Measurements from ENCODE around the gene DPP7.
A peak's percentile ranks its signal among the peaks of the same experiment; 100 is the strongest.

DPP7 gene

DNA sequence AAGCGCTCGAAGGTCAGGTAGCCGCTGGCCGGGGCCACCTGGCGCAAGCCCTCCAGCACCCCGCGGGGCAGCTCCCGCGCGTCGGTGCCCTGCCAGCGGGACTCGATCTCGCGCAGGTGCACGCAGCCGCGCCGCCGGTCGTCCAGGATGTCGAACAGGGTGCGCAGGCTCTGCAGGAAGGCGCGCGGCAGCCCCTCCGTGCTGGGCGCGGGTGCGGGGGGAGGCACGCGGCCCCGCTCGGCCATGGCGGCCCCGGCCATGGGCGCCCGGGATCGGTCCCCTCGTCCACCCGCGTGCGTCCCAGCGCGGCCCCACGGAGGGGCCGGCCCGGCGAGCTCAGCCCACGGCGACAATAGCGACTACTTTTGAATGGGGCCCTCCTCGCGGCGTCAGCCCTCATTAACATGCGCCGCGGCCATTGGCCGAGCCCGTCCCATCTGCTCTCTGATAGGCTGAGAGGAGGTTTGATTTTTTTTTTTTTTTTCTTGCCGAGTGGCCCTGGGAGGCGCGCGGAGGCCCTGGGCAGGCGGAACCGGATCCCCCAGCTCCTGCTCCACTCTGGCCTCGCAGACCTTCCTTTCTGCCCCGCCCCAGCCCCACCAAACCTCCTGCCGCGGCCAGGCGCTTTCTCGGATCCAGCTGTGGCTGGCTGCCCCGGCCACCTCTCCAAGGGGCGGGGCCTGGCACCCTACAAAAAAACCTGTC lies 44.2 kb downstream of the DPP7 start, which contains the start of gene SAPCD2:
Gene SAPCD2, minus strand, starts transcription at position 357 of the 705 bp plus-strand sequence. Its CDS starts 97 bp downstream, at position 260.
- Mint-ChIP-seq H3K27me3 (ENCODE audit: low read depth, poor library complexity) (peaks cover 31% of the 10 kb centered on the region), H3K9me3 (no peaks in the 10 kb centered on the region), H3K4me3 (peak within 1 kb of the TSS; percentile 79), H3K27ac (no peak within 1 kb of the TSS), H3K4me1 (peaks cover 19% of the 10 kb centered on the region), H3K36me3 (ENCODE audit: low read depth) (no peaks in the 10 kb centered on the region)
- DNase-seq = peak; percentile 89
- TF ChIP-seq, protein P1, sequence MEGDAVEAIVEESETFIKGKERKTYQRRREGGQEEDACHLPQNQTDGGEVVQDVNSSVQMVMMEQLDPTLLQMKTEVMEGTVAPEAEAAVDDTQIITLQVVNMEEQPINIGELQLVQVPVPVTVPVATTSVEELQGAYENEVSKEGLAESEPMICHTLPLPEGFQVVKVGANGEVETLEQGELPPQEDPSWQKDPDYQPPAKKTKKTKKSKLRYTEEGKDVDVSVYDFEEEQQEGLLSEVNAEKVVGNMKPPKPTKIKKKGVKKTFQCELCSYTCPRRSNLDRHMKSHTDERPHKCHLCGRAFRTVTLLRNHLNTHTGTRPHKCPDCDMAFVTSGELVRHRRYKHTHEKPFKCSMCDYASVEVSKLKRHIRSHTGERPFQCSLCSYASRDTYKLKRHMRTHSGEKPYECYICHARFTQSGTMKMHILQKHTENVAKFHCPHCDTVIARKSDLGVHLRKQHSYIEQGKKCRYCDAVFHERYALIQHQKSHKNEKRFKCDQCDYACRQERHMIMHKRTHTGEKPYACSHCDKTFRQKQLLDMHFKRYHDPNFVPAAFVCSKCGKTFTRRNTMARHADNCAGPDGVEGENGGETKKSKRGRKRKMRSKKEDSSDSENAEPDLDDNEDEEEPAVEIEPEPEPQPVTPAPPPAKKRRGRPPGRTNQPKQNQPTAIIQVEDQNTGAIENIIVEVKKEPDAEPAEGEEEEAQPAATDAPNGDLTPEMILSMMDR (IDR thresholded peaks at IDR 0.05) = no peak

DNA sequence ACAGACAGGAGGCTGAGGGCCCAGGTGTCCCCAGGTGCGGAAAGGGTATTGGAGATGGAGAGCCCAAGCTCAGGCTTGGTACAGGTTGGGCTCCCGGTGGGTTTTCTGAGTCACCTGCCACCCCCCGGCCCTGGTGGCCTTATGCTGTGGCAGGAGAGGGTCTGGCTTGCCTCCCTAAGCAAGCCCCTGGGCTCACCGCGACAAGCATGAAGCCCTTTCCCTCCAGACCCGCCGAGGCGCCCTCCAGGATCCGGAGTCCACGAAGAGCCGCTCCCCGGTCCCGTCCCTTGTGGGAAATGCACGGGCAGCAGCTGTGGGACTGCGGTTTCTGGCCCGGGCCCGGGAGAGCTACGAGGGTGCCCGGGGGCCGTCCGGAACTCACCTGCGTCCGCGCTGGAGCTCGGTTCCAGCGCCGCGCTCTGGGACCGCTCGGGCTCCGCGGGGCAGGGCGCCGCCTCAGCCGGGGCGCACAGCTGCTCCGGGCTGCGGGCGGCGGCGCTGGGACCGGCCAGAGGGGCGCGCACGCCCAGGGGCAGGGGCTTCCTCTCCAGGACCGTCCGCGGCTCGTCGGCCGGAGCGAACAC lies 44.9 kb downstream of the DPP7 start:
- H3K4me3 Mint-ChIP-seq = peak overlapping the region; percentile 65
- TF ChIP-seq, protein P1 (IDR thresholded peaks at IDR 0.05) = no peak
- peak; percentile 62 for DNase-seq

GRCh38 chr9:137068539-137069507 lies 45.7 kb downstream of the DPP7 start:
- Mint-ChIP-seq H3K9me3 (no peaks in the 10 kb centered on the region), H3K4me1 (peaks cover 17% of the 10 kb centered on the region), H3K27me3 (ENCODE audit: low read depth, poor library complexity) (peaks cover 16% of the 10 kb centered on the region), H3K36me3 (ENCODE audit: low read depth) (no peaks in the 10 kb centered on the region), H3K4me3 (peak overlapping the region; percentile 68), H3K27ac (no peak overlapping the region)
- no peak for DNase-seq
- TF ChIP-seq, protein P1 (IDR thresholded peaks at IDR 0.05) = no peak

More for the DNA sequence above, 44.9 kb downstream of the DPP7 start:
- H3K27ac Mint-ChIP-seq = no peak overlapping the region
- H3K36me3 Mint-ChIP-seq (ENCODE audit: low read depth) = no peaks in the 10 kb centered on the region
- H3K9me3 Mint-ChIP-seq = no peaks in the 10 kb centered on the region
- peaks cover 23% of the 10 kb centered on the region for H3K27me3 Mint-ChIP-seq (ENCODE audit: low read depth, poor library complexity)
- H3K4me1 Mint-ChIP-seq = peaks cover 19% of the 10 kb centered on the region

DNA sequence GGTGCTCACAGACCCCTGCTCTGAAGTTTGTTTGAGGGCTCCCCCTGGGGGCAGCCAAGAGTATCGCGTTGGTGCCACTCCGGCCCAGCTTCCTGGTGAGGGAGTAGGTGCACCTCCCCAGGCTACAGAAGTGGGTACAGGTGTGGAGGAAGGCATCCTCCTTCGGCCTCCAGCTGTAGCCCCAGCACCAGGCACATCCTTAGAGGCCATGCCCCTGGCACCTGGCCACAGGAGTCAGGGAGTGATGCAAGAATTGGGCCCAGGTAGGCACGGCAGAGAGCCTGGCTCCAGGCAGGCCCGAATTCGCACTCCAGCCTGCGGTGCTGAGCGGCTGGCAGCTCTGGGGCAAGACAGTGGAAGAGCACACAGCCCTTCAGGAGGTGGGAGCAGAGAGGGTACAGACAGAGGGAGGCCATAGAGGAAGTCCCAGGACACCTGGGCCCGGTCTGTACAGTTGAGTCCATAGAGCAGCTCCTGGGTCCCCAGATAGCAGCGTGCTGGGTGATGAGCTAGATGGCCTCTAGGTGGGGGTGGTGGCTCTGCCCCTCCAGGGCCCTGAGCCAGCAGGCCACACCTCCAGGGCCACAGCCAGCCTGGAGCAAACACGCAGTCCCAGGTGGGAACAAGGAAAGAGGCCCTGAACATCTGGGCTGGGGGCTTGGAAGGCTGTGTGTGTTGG lies 46.5 kb downstream of the DPP7 start:
- Mint-ChIP-seq H3K27me3 (ENCODE audit: low read depth, poor library complexity) (peaks cover 15% of the 10 kb centered on the region), H3K4me3 (peak overlapping the region; percentile 68), H3K4me1 (peaks cover 14% of the 10 kb centered on the region), H3K27ac (no peak overlapping the region), H3K36me3 (ENCODE audit: low read depth) (no peaks in the 10 kb centered on the region), H3K9me3 (no peaks in the 10 kb centered on the region)
- TF ChIP-seq, protein P1 (IDR thresholded peaks at IDR 0.05) = peak; percentile 69
- peak; percentile 82 for DNase-seq

- peaks cover 21% of the 10 kb centered on the region for H3K27me3 Mint-ChIP-seq (ENCODE audit: low read depth, poor library complexity)
- no peaks in the 10 kb centered on the region for H3K9me3 Mint-ChIP-seq
- no peak overlapping the region for H3K27ac Mint-ChIP-seq
- H3K36me3 Mint-ChIP-seq (ENCODE audit: low read depth) = no peaks in the 10 kb centered on the region
- DNase-seq = peak; percentile 1
- no peak overlapping the region for H3K4me3 Mint-ChIP-seq
- peaks cover 10% of the 10 kb centered on the region for H3K4me1 Mint-ChIP-seq
- TF ChIP-seq, protein P1 (IDR thresholded peaks at IDR 0.05) = no peak
Measured at GRCh38 chr9:137066096-137066861, 48.3 kb downstream of the DPP7 start.

Data from nephron progenitor cell (in vitro differentiated cells).